Naive B cell (primary cell): ENCODE measurements around the gene TNK2. TPM values are rescaled to one million over a fixed set of nuclear protein-coding genes. Genes with fewer than 3 reads are reported as not detected.
A peak's percentile ranks its signal among the peaks of the same experiment; 100 is the strongest.

Experiments
- ATAC-seq, 2 donors: fragments of 150-1000 bp; cut with Tn5 transposase; 2 replicates each; pipeline ENCODE4 v1.10.0; 2021; ENCODE audit warnings: low read depth in 2 of 2, mild to moderate bottlenecking in 2 of 2, moderate library complexity in 2 of 2
- DNase-seq: peaks from one replicate; pipeline ENCODE4 v3.0.0; 2022
- H3K27ac Mint-ChIP-seq, 6 donors: one replicate each; pipeline ENCODE4 v1.8.0; 2020 to 2022; ENCODE audit warnings: mild to moderate bottlenecking in 6 of 6, mixed read lengths in 6 of 6, moderate library complexity in 5 of 6, inconsistent platforms in 2 of 6
- H3K27me3 Mint-ChIP-seq, 3 donors: one replicate each; pipeline ENCODE4 v1.8.0; 2021 to 2022; ENCODE audit warnings: mixed read lengths in 3 of 3, mild to moderate bottlenecking in 1 of 3
- H3K36me3 Mint-ChIP-seq, 2 donors: one replicate each; pipeline ENCODE4 v1.8.0; 2020 to 2022; ENCODE audit warnings: mixed read lengths in 2 of 2, inconsistent platforms in 1 of 2, mild to moderate bottlenecking in 1 of 2
- H3K4me1 Mint-ChIP-seq, 3 donors: one replicate each; pipeline ENCODE4 v1.8.0; 2020 to 2022; ENCODE audit warnings: mixed read lengths in 3 of 3, inconsistent platforms in 1 of 3, mild to moderate bottlenecking in 1 of 3, moderate library complexity in 1 of 3
- H3K4me3 Mint-ChIP-seq, 8 donors: one replicate each; pipeline ENCODE4 v1.8.0; 2020 to 2022; ENCODE audit warnings: mild to moderate bottlenecking in 8 of 8, mixed read lengths in 8 of 8, moderate library complexity in 8 of 8, inconsistent platforms in 2 of 8
- H3K9me3 Mint-ChIP-seq, 7 donors: one replicate each; pipeline ENCODE4 v1.8.0; 2020 to 2022; ENCODE audit warnings: mixed read lengths in 7 of 7, mild to moderate bottlenecking in 5 of 7, inconsistent platforms in 2 of 7, moderate library complexity in 1 of 7
- polyA plus RNA-seq, 6 donors: library from polyadenylated mRNA; unstranded; fragments of 300-500 nt; fragmentation: Illumina TruSeq; gene quantifications; one replicate each; pipeline ENCODE4 v1.2.3, GENCODE V29; 2021; ENCODE audit warnings: low read depth in 6 of 6

TNK2 gene
- polyA plus RNA-seq, 6 donors from 2014 or later: 1.1 to 4.8 (median 2.3) TPM

GRCh38 chr3:195847055-195847950, 61.0 kb downstream of the TNK2 start:
- H3K27ac Mint-ChIP-seq: peak overlapping the region in 1 of 6 donors; percentile 33
- ATAC-seq (no peak), DNase-seq (no peak)
- no peaks in the 10 kb centered on the region for H3K36me3 Mint-ChIP-seq
- H3K27me3 Mint-ChIP-seq: peaks cover 9 to 19% (median 14%) of the 10 kb centered on the region in 3 donors
- no peak overlapping the region for H3K4me3 Mint-ChIP-seq
- H3K4me1 Mint-ChIP-seq: peaks cover 9 to 13% (median 10%) of the 10 kb centered on the region in 3 donors
- H3K9me3 Mint-ChIP-seq: no peaks in the 10 kb centered on the region

- Mint-ChIP-seq H3K27me3 (peaks cover 0 to 9% (median 5%) of the 10 kb centered on the region in 3 donors), H3K36me3 (no peaks in the 10 kb centered on the region), H3K4me1 (peaks cover 0 to 5% (median 0%) of the 10 kb centered on the region in 3 donors), H3K27ac (peak overlapping the region in 1 of 6 donors; percentile 59), H3K9me3 (no peaks in the 10 kb centered on the region), H3K4me3 (no peak overlapping the region)
- ATAC-seq (no peak), DNase-seq (no peak)
These were observed 62.9 kb downstream of the TNK2 start for GRCh38 chr3:195845483-195845882.

GRCh38 chr3:195844671-195845218, 63.6 kb downstream of the TNK2 start:
- H3K4me1 Mint-ChIP-seq: peaks cover 0 to 3% (median 0%) of the 10 kb centered on the region in 3 donors
- DNase-seq (no peak), ATAC-seq (no peak)
- peaks cover 0 to 9% (median 5%) of the 10 kb centered on the region in 3 donors for H3K27me3 Mint-ChIP-seq
- H3K36me3 Mint-ChIP-seq: no peaks in the 10 kb centered on the region
- no peak overlapping the region for H3K4me3 Mint-ChIP-seq
- no peak overlapping the region for H3K27ac Mint-ChIP-seq
- no peaks in the 10 kb centered on the region for H3K9me3 Mint-ChIP-seq

- Mint-ChIP-seq H3K9me3 (no peaks in the 10 kb centered on the region), H3K4me1 (peaks cover 0 to 6% (median 0%) of the 10 kb centered on the region in 3 donors), H3K27me3 (peaks cover 0 to 25% (median 10%) of the 10 kb centered on the region in 3 donors), H3K27ac (no peak overlapping the region), H3K36me3 (no peaks in the 10 kb centered on the region), H3K4me3 (no peak overlapping the region)
- DNase-seq (no peak), ATAC-seq (no peak)
These were observed 68.9 kb downstream of the TNK2 start for GRCh38 chr3:195839260-195840010.

GRCh38 chr3:195838714-195839113, 69.6 kb downstream of the TNK2 start:
- Mint-ChIP-seq H3K4me3 (no peak overlapping the region), H3K9me3 (no peaks in the 10 kb centered on the region), H3K27me3 (peaks cover 0 to 26% (median 10%) of the 10 kb centered on the region in 3 donors), H3K4me1 (peaks cover 0 to 6% (median 0%) of the 10 kb centered on the region in 3 donors), H3K27ac (no peak overlapping the region), H3K36me3 (no peaks in the 10 kb centered on the region)
- DNase-seq (no peak), ATAC-seq (peak in 1 of 2 donors; percentile 41)

GRCh38 chr3:195836476-195837135, 71.7 kb downstream of the TNK2 start:
- H3K27ac Mint-ChIP-seq: peak overlapping the region in 2 of 6 donors; percentile 25 to 73

GRCh38 chr3:195835791-195836190, 72.6 kb downstream of the TNK2 start:
- Mint-ChIP-seq H3K36me3 (no peaks in the 10 kb centered on the region), H3K27ac (peak overlapping the region in 1 of 6 donors; percentile 69), H3K4me1 (peaks cover 0 to 6% (median 0%) of the 10 kb centered on the region in 3 donors), H3K9me3 (peaks cover 0 to 2% (median 0%) of the 10 kb centered on the region in 7 donors), H3K4me3 (no peak overlapping the region), H3K27me3 (peaks cover 0 to 35% (median 15%) of the 10 kb centered on the region in 3 donors)
- no peak for DNase-seq
- ATAC-seq: no peak

More at GRCh38 chr3:195836476-195837135, 71.7 kb downstream of the TNK2 start:
- DNase-seq: no peak
- no peak for ATAC-seq
- Mint-ChIP-seq H3K4me3 (no peak overlapping the region), H3K9me3 (no peaks in the 10 kb centered on the region), H3K36me3 (no peaks in the 10 kb centered on the region), H3K4me1 (peaks cover 0 to 6% (median 0%) of the 10 kb centered on the region in 3 donors), H3K27me3 (peaks cover 0 to 35% (median 15%) of the 10 kb centered on the region in 3 donors)

GRCh38 chr3:195834675-195835583, 73.4 kb downstream of the TNK2 start:
- Mint-ChIP-seq H3K36me3 (no peaks in the 10 kb centered on the region), H3K9me3 (peaks cover 0 to 2% (median 0%) of the 10 kb centered on the region in 7 donors), H3K4me3 (no peak overlapping the region), H3K27me3 (peaks cover 0 to 35% (median 15%) of the 10 kb centered on the region in 3 donors), H3K27ac (peak overlapping the region in 2 of 6 donors; percentile 39 to 64), H3K4me1 (peaks cover 0 to 6% (median 0%) of the 10 kb centered on the region in 3 donors)
- ATAC-seq (no peak), DNase-seq (no peak)

GRCh38 chr3:195829897-195830254, 78.5 kb downstream of the TNK2 start:
- peaks cover 0 to 2% (median 0%) of the 10 kb centered on the region in 7 donors for H3K9me3 Mint-ChIP-seq
- no peak overlapping the region for H3K27ac Mint-ChIP-seq
- no peak overlapping the region for H3K4me3 Mint-ChIP-seq
- H3K27me3 Mint-ChIP-seq: peaks cover 0 to 9% (median 5%) of the 10 kb centered on the region in 3 donors
- DNase-seq (no peak), ATAC-seq (no peak)
- no peaks in the 10 kb centered on the region for H3K36me3 Mint-ChIP-seq
- H3K4me1 Mint-ChIP-seq: no peaks in the 10 kb centered on the region

- no peak for DNase-seq
- H3K27me3 Mint-ChIP-seq: peaks cover 1 to 11% (median 8%) of the 10 kb centered on the region in 3 donors
- H3K4me1 Mint-ChIP-seq: no peaks in the 10 kb centered on the region
- ATAC-seq: no peak
- peaks cover 0 to 2% (median 0%) of the 10 kb centered on the region in 7 donors for H3K9me3 Mint-ChIP-seq
- no peak overlapping the region for H3K27ac Mint-ChIP-seq
- no peak overlapping the region for H3K4me3 Mint-ChIP-seq
- no peaks in the 10 kb centered on the region for H3K36me3 Mint-ChIP-seq
These were observed 79.6 kb downstream of the TNK2 start for GRCh38 chr3:195828762-195829161.

- Mint-ChIP-seq H3K4me1 (no peaks in the 10 kb centered on the region), H3K36me3 (no peaks in the 10 kb centered on the region), H3K27ac (peak overlapping the region in 1 of 6 donors; percentile 78), H3K27me3 (peaks cover 4 to 24% (median 20%) of the 10 kb centered on the region in 3 donors), H3K9me3 (no peaks in the 10 kb centered on the region), H3K4me3 (no peak overlapping the region)
- DNase-seq (no peak), ATAC-seq (no peak)
These were observed 82.2 kb downstream of the TNK2 start for GRCh38 chr3:195825857-195826804.
